GM12878 (cell line): ENCODE results near the gene UAP1L1. TPM values are rescaled to one million over a fixed set of nuclear protein-coding genes. Genes with fewer than 3 reads are reported as not detected.

ENCODE experiments used
- ATF7 ChIP-seq: fragments of 450-650 bp; IDR thresholded peaks from 2 replicates; pipeline ENCODE4 v1.6.1; 2016; ENCODE audit warnings: low read depth, mild to moderate bottlenecking
- BMI1 ChIP-seq: fragments of 450-650 bp; IDR thresholded peaks from 2 replicates; pipeline ENCODE4 v1.6.1; 2016; ENCODE audit warnings: mild to moderate bottlenecking, moderate library complexity, borderline replicate concordance
- CHD4 ChIP-seq: fragments of 200-600 bp; sonication (generic); IDR thresholded peaks from 2 replicates; pipeline ENCODE4 v1.6.1; 2016; ENCODE audit warnings: mild to moderate bottlenecking
- CREM ChIP-seq: IDR thresholded peaks from 2 replicates; pipeline ENCODE4 v1.6.1; 2014; ENCODE audit warnings: antibody characterized with exemption, low read depth
- CTCF ChIP-seq, 3 experiments: IDR thresholded peaks in 2 of 3; conservative IDR thresholded peaks in 1 of 3; 2 replicates each; pipeline ENCODE4 v1.5.1; 2011; ENCODE audit warnings: low read depth in 3 of 3, low read length in 3 of 3, mild to moderate bottlenecking in 3 of 3, control low read depth in 2 of 3, moderate library complexity in 2 of 3, inconsistent platforms in 1 of 3, mixed read lengths in 1 of 3; ENCODE audit not compliant: control insufficient read depth in 2 of 3, insufficient read depth in 1 of 3; ENCODE audit errors: extremely low read depth in 1 of 3
- HDGF ChIP-seq: fragments of 450-650 bp; IDR thresholded peaks from 2 replicates; pipeline ENCODE4 v1.6.1; 2016; ENCODE audit warnings: antibody characterized with exemption
- HSF1 ChIP-seq: fragments of 150-350 bp; IDR thresholded peaks from 2 replicates; pipeline ENCODE4 v1.6.1; 2014; ENCODE audit warnings: mild to moderate bottlenecking, low read depth, low read length
- JUND ChIP-seq: IDR thresholded peaks from 2 replicates; pipeline ENCODE4 v1.6.1; 2012; ENCODE audit warnings: low read depth, mild to moderate bottlenecking, low read length, improper control_type of control experiment, moderate library complexity
- KAT2A ChIP-seq: conservative IDR thresholded peaks from 2 replicates; pipeline ENCODE4 v1.6.1; 2011; ENCODE audit warnings: low read depth, low read length; ENCODE audit not compliant: control insufficient read depth
- KLF5 ChIP-seq: fragments of 450-650 bp; IDR thresholded peaks from 2 replicates; pipeline ENCODE4 v1.6.1; 2014; ENCODE audit warnings: mild to moderate bottlenecking; ENCODE audit not compliant: partially characterized antibody
- MAX ChIP-seq: IDR thresholded peaks from 2 replicates; pipeline ENCODE4 v1.6.1; 2012; ENCODE audit warnings: low read depth, low read length, improper control_type of control experiment
- MEF2B ChIP-seq: fragments of 450-650 bp; IDR thresholded peaks from 2 replicates; pipeline ENCODE4 v1.6.1; 2018; ENCODE audit warnings: mild to moderate bottlenecking, moderate library complexity; ENCODE audit not compliant: partially characterized antibody, poor library complexity, severe bottlenecking
- MXI1 ChIP-seq: fragments of 150-350 bp; IDR thresholded peaks from 2 replicates; pipeline ENCODE4 v1.6.1; 2011; ENCODE audit warnings: low read depth, mild to moderate bottlenecking, inconsistent platforms, low read length, improper control_type of control experiment
- MYC ChIP-seq: IDR thresholded peaks from 2 replicates; pipeline ENCODE4 v1.6.1; 2011; ENCODE audit warnings: mild to moderate bottlenecking, low read length, moderate library complexity, inconsistent platforms; ENCODE audit not compliant: insufficient read depth, insufficient replicate concordance, insufficient read length, severe bottlenecking
- NFYB ChIP-seq: IDR thresholded peaks from 2 replicates; pipeline ENCODE4 v1.6.1; 2011; ENCODE audit warnings: low read depth, mild to moderate bottlenecking, low read length, improper control_type of control experiment, moderate library complexity; ENCODE audit not compliant: insufficient read depth
- NR2C2 ChIP-seq: IDR thresholded peaks from 2 replicates; pipeline ENCODE4 v1.6.1; 2011; ENCODE audit warnings: borderline replicate concordance, low read depth; ENCODE audit not compliant: control insufficient read depth, insufficient read length
- POLR2A ChIP-seq: IDR thresholded peaks from 2 replicates; pipeline ENCODE4 v1.6.1; 2011; ENCODE audit warnings: low read depth, mild to moderate bottlenecking, low read length
- RELB ChIP-seq: fragments of 450-650 bp; IDR thresholded peaks from 2 replicates; pipeline ENCODE4 v1.6.1; 2017; ENCODE audit warnings: low read depth, mild to moderate bottlenecking, moderate library complexity
- SMAD5 ChIP-seq: IDR thresholded peaks from 2 replicates; pipeline ENCODE4 v1.6.1; 2016; ENCODE audit warnings: antibody characterized with exemption, low read depth
- SP1 ChIP-seq: IDR thresholded peaks from one replicate; pipeline ENCODE4 v1.6.1; 2011; ENCODE audit warnings: low read depth, low read length
- SUZ12 ChIP-seq: fragments of 200-600 bp; sonication (generic); IDR thresholded peaks from one replicate; pipeline ENCODE4 v1.6.1; 2018; ENCODE audit warnings: antibody characterized with exemption, mild to moderate bottlenecking; ENCODE audit not compliant: unreplicated experiment
- TAF1 ChIP-seq: IDR thresholded peaks from 2 replicates; pipeline ENCODE4 v1.6.1; 2011; ENCODE audit warnings: mild to moderate bottlenecking, low read depth, low read length, borderline replicate concordance
- WRNIP1 ChIP-seq: IDR thresholded peaks from 2 replicates; pipeline ENCODE4 v1.6.1; 2011; ENCODE audit warnings: low read depth, low read length, improper control_type of control experiment, borderline replicate concordance
- YY1 ChIP-seq: IDR thresholded peaks from 2 replicates; pipeline ENCODE4 v1.6.1; 2011; ENCODE audit warnings: low read depth, mild to moderate bottlenecking, low read length
- polyA plus RNA-seq, 11 experiments: library from polyadenylated mRNA; depleted of rRNA in 4 of 11; unstranded in 6 of 11; stranded (reverse) in 5 of 11; fragments of >200 nt; fragmentation: Nextera tagmentation in 4 of 11; fragmentation: Illumina TruSeq in 1 of 11; extraction: Ambion mirVana in 4 of 11; extraction: Trizol in 1 of 11; gene quantifications; 1 replicate in 1 of 11; 2 replicates in 10 of 11; pipeline versions ENCODE4 v1.2.1 to v1.2.3, GENCODE V29; 2011 to 2016; ENCODE audit warnings: inconsistent platforms in 2 of 11, missing spikeins in 2 of 11, low read depth in 1 of 11
- total RNA-seq, 4 experiments: library from RNA; depleted of rRNA in 3 of 4; stranded (reverse); fragments of >200 nt in 3 of 4; fragmentation: Illumina TruSeq in 1 of 4; extraction: Trizol in 1 of 4; gene quantifications; 2 replicates each; pipeline versions ENCODE4 v1.2.1 to v1.2.3, GENCODE V29; 2013 to 2021

The UAP1L1 gene
- total and polyA plus RNA-seq, 10 of the 15 experiments (the other 5 are each of a cell fraction or from before 2014, with no cell fraction given) = 0.29 to 15.7 (median 5.8) TPM

- no peak for TF ChIP-seq TAF1
- no peak for TF ChIP-seq NFYB
- 0 out of 2 replicates have a peak, but pooled peaks have one; percentile 81 for TF ChIP-seq HDGF
- TF ChIP-seq BMI1 = no peak
- TF ChIP-seq MEF2B = no peak
- TF ChIP-seq SMAD5 = no peak
- no peak for TF ChIP-seq CHD4
- TF ChIP-seq MYC = no peak
- TF ChIP-seq ATF7 = no peak
- no peak for TF ChIP-seq MAX
- TF ChIP-seq KAT2A = no peak
- TF ChIP-seq MXI1 = no peak
- TF ChIP-seq YY1 = peak; percentile 51; the same call in 1 of the 2 replicates
- TF ChIP-seq HSF1 = no peak
- no peak for TF ChIP-seq NR2C2
- no peak for TF ChIP-seq RELB
- TF ChIP-seq SP1 = no peak
- TF ChIP-seq WRNIP1 = no peak
- peak; percentile 78 to 96 (median 85) for TF ChIP-seq CTCF (IDR thresholded peaks at IDR 0.05 in 2 of 3, conservative IDR thresholded peaks at IDR 0.05 in 1 of 3; ENCODE audit: control insufficient read depth in 2 of 3, extremely low read depth in 1 of 3, insufficient read depth in 1 of 3, low read depth in 3 of 3, low read length in 3 of 3)
- TF ChIP-seq KLF5 = no peak
- no peak for TF ChIP-seq JUND
- TF ChIP-seq CREM = 0 out of 2 replicates have a peak, but pooled peaks have one; percentile 18
- no peak for TF ChIP-seq SUZ12
- TF ChIP-seq POLR2A = no peak
These were observed 13.1 kb upstream of the UAP1L1 start (continued) for GRCh38 chr9:137064027-137064879.
